ENCODE measurements around the gene SETX.

Gene SETX

GRCh38 chr9:132283165-132283564 is 71.6 kb downstream of the SETX start:
- no peak for DNase-seq (ENCODE audit: low spot score)

- no peak for DNase-seq (ENCODE audit: low spot score)
These were observed 79.9 kb downstream of the SETX start for GRCh38 chr9:132274861-132275260.

DNA sequence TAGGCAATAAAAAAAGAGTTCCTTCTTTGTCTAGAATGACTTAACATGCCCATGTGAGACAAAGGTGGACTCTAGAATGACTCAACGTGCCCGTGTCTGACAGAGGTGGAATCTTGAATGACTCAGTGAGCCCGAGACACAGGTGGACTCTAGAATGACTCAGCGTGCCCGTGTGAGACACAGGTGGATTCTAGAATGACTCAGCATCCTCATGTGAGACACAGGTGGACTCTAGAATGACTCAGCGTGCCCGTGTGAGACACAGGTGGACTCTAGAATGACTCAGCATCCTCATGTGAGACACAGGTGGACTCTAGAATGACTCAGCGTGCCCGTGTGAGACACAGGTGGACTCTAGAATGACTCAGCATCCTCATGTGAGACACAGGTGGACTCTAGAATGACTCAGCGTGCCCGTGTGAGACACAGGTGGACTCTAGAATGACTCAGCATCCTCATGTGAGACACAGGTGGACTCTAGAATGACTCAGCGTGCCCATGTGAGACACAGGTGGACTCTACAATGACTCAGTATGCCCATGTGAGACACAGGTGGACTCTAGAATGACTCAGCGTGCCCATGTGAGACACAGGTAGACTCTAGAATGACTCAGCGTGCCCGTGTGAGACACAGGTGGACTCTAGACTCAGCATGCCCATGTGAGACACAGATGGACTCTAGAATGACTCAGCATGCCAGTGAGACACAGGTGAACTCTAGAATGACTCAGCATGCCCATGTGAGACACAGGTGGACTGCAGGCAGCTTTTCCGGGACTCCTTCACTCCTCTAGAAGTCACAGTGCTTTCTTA is 84.9 kb downstream of the SETX start:
- peak; percentile 23 for DNase-seq (ENCODE audit: low spot score)

DNA sequence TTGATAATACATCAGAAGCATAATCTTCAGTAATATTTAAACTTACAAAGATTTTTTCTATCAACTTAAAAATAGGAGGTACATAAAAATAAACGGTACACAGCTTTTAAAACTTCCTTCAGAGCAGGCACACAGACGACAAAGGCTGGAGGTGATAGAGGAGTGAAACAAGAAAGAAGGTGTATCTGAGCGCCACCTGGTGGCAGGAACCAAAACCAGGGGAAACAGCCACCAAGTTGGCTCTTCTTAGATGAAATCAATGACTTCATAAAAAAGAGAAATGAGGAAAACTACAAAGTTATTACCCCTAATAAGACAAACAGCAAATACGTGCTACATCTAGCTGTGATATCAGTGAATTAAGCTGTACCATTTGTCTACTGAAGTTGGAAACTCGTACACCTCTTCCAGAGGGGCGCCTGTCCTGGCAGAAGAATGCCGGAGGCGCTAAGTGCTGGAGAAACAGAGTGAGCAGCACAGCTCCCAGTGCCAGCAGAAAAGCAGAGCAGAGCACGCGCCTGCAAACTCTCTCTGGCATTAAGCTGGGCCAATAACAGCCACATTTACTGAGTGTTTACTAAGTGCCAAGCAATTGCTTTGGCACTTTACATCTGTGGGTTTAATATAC is 85.9 kb downstream of the SETX start:
- peak; percentile 83 for DNase-seq (ENCODE audit: low spot score)

DNA sequence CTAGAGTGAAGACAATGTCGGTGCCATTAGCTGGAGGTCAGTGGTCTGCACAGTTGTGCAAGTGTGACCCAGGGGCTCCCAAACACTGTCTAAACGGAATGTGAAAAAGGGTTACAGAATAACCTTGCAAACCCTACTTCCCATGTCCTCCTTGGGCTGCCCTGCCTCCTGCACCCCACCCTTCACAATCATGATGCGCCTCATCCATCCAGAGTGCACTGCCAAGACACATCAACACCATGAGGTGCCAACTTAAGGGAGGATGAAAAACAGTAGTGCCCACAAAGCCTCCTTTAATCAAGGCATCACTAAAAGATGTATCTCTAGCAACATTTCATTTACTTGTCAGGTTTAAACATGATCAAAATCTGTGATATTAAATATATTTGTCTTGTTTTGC is 87.1 kb downstream of the SETX start:
- DNase-seq (ENCODE audit: low spot score) = no peak

- no peak for DNase-seq (ENCODE audit: low spot score)
These were observed 88.8 kb downstream of the SETX start for GRCh38 chr9:132266017-132266416.

GRCh38 chr9:132260846-132261245 is 93.9 kb downstream of the SETX start:
- DNase-seq (ENCODE audit: low spot score) = no peak

- DNase-seq (ENCODE audit: low spot score) = no peak
These were observed 104.2 kb downstream of the SETX start for GRCh38 chr9:132250324-132251262.

DNA sequence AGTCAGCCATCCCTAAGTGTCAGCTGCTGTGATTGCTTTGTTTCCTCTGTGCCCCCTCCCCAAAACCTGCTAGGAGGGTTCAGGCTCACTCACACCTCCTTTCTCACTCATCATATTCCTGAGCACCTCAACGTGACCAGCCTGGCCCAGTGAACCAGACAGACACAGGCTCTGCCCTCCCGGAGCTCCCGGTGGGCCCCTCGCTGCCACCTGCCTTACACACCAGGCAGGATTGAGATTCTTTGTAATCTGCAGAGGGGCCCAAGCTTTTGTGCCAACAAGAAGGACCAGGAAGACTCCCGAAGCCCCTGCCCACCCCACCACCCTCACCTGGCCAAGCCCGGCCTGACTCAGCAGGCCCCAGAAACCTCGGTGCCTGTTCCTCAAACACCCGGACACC is 105.1 kb downstream of the SETX start:
- DNase-seq (ENCODE audit: low spot score) = no peak

DNA sequence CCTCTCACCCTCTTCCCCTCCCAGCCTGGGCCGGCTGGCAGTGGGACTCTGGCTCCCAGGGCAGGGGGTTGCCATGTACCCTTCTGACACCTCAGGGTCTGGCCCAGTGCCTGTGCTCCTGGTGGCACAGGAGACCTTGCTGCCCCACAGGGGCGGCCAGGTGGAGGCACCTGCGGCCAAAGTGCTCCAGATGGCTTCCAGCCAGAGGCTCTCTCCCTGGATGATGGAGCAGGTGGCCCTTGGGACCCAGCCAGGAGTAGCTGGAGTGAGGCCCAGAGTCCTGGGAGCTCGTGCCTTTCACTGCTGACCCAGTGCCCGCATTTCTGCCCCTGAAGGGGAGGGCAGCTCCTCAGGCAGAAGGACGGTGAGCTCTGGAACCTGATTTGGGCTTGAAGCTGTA is 105.7 kb downstream of the SETX start:
- no peak for DNase-seq (ENCODE audit: low spot score)

DNA sequence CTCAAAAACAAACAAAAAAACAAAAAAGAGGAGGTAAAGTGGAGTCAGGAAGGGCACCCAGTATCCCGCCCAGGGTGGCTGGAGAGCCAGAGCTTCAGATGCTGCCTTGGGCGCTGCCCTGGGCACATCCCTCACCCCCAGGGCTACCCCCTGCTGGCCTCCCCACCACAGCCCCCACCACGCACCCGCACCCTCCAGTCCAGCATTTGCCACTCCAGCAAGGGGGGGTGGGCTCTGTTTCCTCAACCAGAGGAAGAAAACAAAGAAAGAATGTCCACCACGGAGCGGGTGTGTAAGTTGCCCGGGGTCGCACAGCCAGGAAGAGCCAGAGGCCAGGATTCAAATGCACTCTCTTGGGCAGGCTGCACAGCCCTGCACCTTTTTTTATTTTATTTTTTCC is 106.8 kb downstream of the SETX start:
- DNase-seq (ENCODE audit: low spot score) = no peak

GRCh38 chr9:132245465-132245864 is 109.3 kb downstream of the SETX start:
- no peak for DNase-seq (ENCODE audit: low spot score)

- DNase-seq (ENCODE audit: low spot score) = no peak
These were observed 110.0 kb downstream of the SETX start for GRCh38 chr9:132244582-132245455.

- no peak for DNase-seq (ENCODE audit: low spot score)
These were observed 111.4 kb downstream of the SETX start for GRCh38 chr9:132243156-132244074.

GRCh38 chr9:132242621-132243155 is 112.1 kb downstream of the SETX start:
- no peak for DNase-seq (ENCODE audit: low spot score)

DNA sequence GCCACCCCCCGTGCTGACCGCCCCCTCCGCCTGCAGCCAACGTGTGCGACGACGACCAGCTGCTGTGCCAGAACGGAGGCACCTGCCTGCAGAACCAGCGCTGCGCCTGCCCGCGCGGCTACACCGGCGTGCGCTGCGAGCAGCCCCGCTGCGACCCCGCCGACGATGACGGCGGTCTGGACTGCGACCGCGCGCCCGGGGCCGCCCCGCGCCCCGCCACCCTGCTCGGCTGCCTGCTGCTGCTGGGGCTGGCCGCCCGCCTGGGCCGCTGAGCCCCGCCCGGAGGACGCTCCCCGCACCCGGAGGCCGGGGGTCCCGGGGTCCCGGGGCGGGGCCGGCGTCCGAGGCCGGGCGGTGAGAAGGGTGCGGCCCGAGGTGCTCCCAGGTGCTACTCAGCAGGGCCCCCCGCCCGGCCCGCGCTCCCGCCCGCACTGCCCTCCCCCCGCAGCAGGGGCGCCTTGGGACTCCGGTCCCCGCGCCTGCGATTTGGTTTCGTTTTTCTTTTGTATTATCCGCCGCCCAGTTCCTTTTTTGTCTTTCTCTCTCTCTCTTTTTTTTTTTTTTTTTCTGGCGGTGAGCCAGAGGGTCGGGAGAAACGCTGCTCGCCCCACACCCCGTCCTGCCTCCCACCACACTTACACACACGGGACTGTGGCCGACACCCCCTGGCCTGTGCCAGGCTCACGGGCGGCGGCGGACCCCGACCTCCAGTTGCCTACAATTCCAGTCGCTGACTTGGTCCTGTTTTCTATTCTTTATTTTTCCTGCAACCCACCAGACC is 112.8 kb downstream of the SETX start:
- DNase-seq (ENCODE audit: low spot score) = peak; percentile 65

GRCh38 chr9:132241483-132241839 is 113.3 kb downstream of the SETX start:
- no peak for DNase-seq (ENCODE audit: low spot score)

DNA sequence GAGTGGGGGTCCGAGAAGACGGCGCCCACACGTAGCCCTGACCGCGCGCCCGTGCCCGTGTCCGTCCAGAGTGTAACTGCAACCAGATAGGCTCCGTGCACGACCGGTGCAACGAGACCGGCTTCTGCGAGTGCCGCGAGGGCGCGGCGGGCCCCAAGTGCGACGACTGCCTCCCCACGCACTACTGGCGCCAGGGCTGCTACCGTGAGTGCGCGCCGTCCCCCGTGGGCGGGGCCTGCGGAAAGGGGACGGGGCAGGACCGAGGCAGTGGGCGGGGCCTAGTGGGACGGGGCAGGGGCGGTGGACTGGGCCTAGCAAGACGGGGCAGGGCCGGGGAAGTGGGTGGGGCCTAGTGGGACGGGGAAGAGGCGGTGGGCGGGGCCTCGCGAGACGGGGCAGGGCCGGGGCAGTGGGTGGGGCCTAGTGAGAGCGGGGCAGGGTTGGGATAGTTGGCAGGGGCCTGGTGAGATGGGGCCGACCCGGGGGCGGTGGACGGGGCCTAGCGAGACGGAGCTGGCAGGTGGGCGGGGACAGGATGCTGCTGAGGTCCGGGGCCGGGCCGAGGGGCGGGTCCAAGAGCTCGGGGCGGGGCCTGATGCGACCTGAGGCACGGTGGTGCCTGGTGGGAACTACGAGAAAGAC is 113.8 kb downstream of the SETX start:
- peak; percentile 96 for DNase-seq (ENCODE audit: low spot score)
